ENCODE results near the gene CLASP2. TPM values are rescaled to one million over a fixed set of nuclear protein-coding genes. Genes with fewer than 3 reads are reported as not detected.
"Not testable (repeated sequence)": the region's sequence is repeated elsewhere in the genome, so short reads cannot be mapped to it uniquely, and the experiment has no call there.

The CLASP2 gene
- total and polyA plus RNA-seq, 2 experiments from 2014 or later, result 12.3 to 30.4 TPM

DNA sequence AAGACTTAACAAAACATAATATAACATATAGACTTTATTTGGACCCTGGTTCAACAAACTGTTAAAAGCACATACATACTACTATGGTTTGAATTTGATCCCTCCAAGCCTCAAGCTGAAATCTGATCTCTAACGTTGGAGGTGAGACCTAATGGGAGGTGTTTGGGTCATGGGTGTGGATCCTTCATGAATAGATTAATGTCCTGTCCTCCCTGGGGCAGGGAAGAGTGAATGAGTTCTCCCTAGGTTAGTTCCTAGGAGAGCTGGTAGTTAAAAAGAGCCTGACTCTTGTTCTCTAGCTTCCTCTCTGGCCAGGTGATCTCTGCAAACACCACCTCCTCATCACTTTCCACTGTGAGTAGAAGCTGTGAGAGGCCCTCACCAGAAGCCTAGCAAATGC is 36.4 kb downstream of the CLASP2 start:
- Histone ChIP-seq H3K4me3 (no peak overlapping the region), H2AFZ (no peak overlapping the region), H3F3A (ENCODE audit: insufficient read depth) (0 out of 2 replicates have a peak, but pooled peaks cover 3% of the 10 kb centered on the region), H3K4me2 (ENCODE audit: unreplicated experiment) (no peak overlapping the region), H3K27ac (no peak overlapping the region), H3K79me2 (ENCODE audit: insufficient read depth) (no peaks in the 10 kb centered on the region; the same call in 1 of the 2 replicates), H4K20me1 (ENCODE audit: insufficient read depth) (no peaks in the 10 kb centered on the region), H3K9me3 (ENCODE audit: low read depth) (peaks cover 3% of the 10 kb centered on the region), H3K9ac (no peak overlapping the region), H3K9me2 (ENCODE audit: insufficient read depth) (no peaks in the 10 kb centered on the region), H3K4me1 (ENCODE audit: insufficient read depth) (peaks cover under 1% of the 10 kb centered on the region; the same call in 1 of the 2 replicates), H3K36me3 (ENCODE audit: low read depth) (0 out of 2 replicates have a peak, but pooled peaks cover 13% of the 10 kb centered on the region), H3K27me3 (replicated peaks; ENCODE audit: insufficient read depth) (no peaks in the 10 kb centered on the region)
- in situ Hi-C loops (cut with MboI), result no loop called here
- WGBS, 2 experiments (ENCODE audit: low coverage in 1 of 2, low lambda C conversion rate in 2 of 2, missing lambda C conversion rate in 2 of 2), result 47 to 58% methylated on average over 1 of the region's 1 CpG
- no peak for DNase-seq
- TF ChIP-seq EZH2phosphoT487 (IDR thresholded peaks at IDR 0.05; ENCODE audit: insufficient read depth, low read depth) (no peak), EZH2 (IDR thresholded peaks at IDR 0.05; ENCODE audit: insufficient read depth, poor library complexity, severe bottlenecking) (no peak)

DNA sequence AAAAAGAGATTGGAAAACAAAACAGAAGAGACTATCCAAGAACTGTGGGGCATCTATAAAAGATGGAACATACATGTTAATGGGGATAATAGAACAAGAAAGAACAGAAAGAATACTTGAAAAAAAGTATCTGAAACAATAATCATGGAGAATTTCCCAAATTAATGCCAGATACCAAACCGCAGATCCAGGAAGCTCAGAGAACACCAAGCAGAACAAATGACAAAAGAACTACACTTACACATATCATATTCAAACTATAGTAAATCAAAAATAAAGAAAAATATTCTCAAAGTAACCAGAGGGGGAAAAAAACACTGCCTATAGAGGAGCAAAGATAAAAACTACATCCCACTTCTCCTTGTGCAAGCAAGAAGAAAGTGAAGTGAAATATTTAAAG is 40.0 kb downstream of the CLASP2 start:
- in situ Hi-C loops (cut with MboI), result no loop called here
- no peak for TF ChIP-seq EZH2 (IDR thresholded peaks at IDR 0.05; ENCODE audit: insufficient read depth, poor library complexity, severe bottlenecking)
- TF ChIP-seq EZH2phosphoT487 (IDR thresholded peaks at IDR 0.05; ENCODE audit: insufficient read depth, low read depth), result no peak
- H4K20me1 ChIP-seq (ENCODE audit: insufficient read depth), result no peaks in the 10 kb centered on the region
- H3K36me3 ChIP-seq (ENCODE audit: low read depth), result 0 out of 2 replicates have a peak, but pooled peaks cover 13% of the 10 kb centered on the region
- H3K9me2 ChIP-seq (ENCODE audit: insufficient read depth), result no peaks in the 10 kb centered on the region
- H3K27me3 ChIP-seq (replicated peaks; ENCODE audit: insufficient read depth), result no peaks in the 10 kb centered on the region
- H2AFZ ChIP-seq, result no peak overlapping the region
- no peak overlapping the region for H3K27ac ChIP-seq
- H3K4me3 ChIP-seq, result no peak overlapping the region
- no peak overlapping the region for H3K4me2 ChIP-seq (ENCODE audit: unreplicated experiment)
- WGBS, 2 experiments (ENCODE audit: low coverage in 1 of 2, low lambda C conversion rate in 2 of 2, missing lambda C conversion rate in 2 of 2), result 96 to 97% methylated on average over 1 of the region's 1 CpG
- H3F3A ChIP-seq (ENCODE audit: insufficient read depth), result 0 out of 2 replicates have a peak, but pooled peaks cover 3% of the 10 kb centered on the region
- H3K79me2 ChIP-seq (ENCODE audit: insufficient read depth), result no peaks in the 10 kb centered on the region
- H3K9ac ChIP-seq, result no peak overlapping the region
- no peaks in the 10 kb centered on the region for H3K4me1 ChIP-seq (ENCODE audit: insufficient read depth)
- no peak for DNase-seq
- H3K9me3 ChIP-seq (ENCODE audit: low read depth), result peaks cover 3% of the 10 kb centered on the region

GRCh38 chr3:33673436-33673835 is 44.6 kb downstream of the CLASP2 start:
- H3K9ac ChIP-seq; H3F3A ChIP-seq (ENCODE audit: insufficient read depth); H3K36me3 ChIP-seq (ENCODE audit: low read depth); DNase-seq; in situ Hi-C loops (cut with MboI); H4K20me1 ChIP-seq (ENCODE audit: insufficient read depth); H3K4me2 ChIP-seq (ENCODE audit: unreplicated experiment); H3K4me1 ChIP-seq (ENCODE audit: insufficient read depth); H3K4me3 ChIP-seq; H3K9me3 ChIP-seq (ENCODE audit: low read depth); H3K27ac ChIP-seq; H2AFZ ChIP-seq; H3K9me2 ChIP-seq (ENCODE audit: insufficient read depth); H3K27me3 ChIP-seq (replicated peaks; ENCODE audit: insufficient read depth); H3K79me2 ChIP-seq (ENCODE audit: insufficient read depth): not testable (repeated sequence)
- WGBS, 2 experiments (ENCODE audit: low coverage in 1 of 2, low lambda C conversion rate in 2 of 2, missing lambda C conversion rate in 2 of 2), result 95 to 96% methylated on average over 2 of the region's 3 CpGs

- Histone ChIP-seq H3K4me2 (ENCODE audit: unreplicated experiment) (no peak overlapping the region), H4K20me1 (ENCODE audit: insufficient read depth) (no peaks in the 10 kb centered on the region), H3K79me2 (ENCODE audit: insufficient read depth) (no peaks in the 10 kb centered on the region), H3F3A (ENCODE audit: insufficient read depth) (peaks cover 13% of the 10 kb centered on the region; the same call in 1 of the 2 replicates), H3K4me1 (ENCODE audit: insufficient read depth) (peaks cover 10% of the 10 kb centered on the region), H3K27me3 (replicated peaks; ENCODE audit: insufficient read depth) (no peaks in the 10 kb centered on the region), H3K9ac (no peak overlapping the region), H3K4me3 (no peak overlapping the region), H2AFZ (no peak overlapping the region), H3K9me3 (ENCODE audit: low read depth) (no peaks in the 10 kb centered on the region), H3K9me2 (ENCODE audit: insufficient read depth) (no peaks in the 10 kb centered on the region), H3K27ac (no peak overlapping the region), H3K36me3 (ENCODE audit: low read depth) (no peaks in the 10 kb centered on the region; the same call in 1 of the 2 replicates)
- TF ChIP-seq EZH2phosphoT487 (IDR thresholded peaks at IDR 0.05; ENCODE audit: insufficient read depth, low read depth) (no peak), EZH2 (IDR thresholded peaks at IDR 0.05; ENCODE audit: insufficient read depth, poor library complexity, severe bottlenecking) (no peak)
- in situ Hi-C loops (cut with MboI), result no loop called here
- no peak for DNase-seq
- WGBS, 2 experiments (ENCODE audit: low coverage in 1 of 2, low lambda C conversion rate in 2 of 2, missing lambda C conversion rate in 2 of 2), result 87% methylated on average over 5 of the region's 5 CpGs
Measured at GRCh38 chr3:33668618-33669017, 49.4 kb downstream of the CLASP2 start.

- Histone ChIP-seq H3K9me3 (ENCODE audit: low read depth) (no peaks in the 10 kb centered on the region), H3K9ac (no peak overlapping the region), H3K27me3 (replicated peaks; ENCODE audit: insufficient read depth) (no peaks in the 10 kb centered on the region), H3K9me2 (ENCODE audit: insufficient read depth) (no peaks in the 10 kb centered on the region), H4K20me1 (ENCODE audit: insufficient read depth) (no peaks in the 10 kb centered on the region), H2AFZ (no peak overlapping the region), H3F3A (ENCODE audit: insufficient read depth) (peaks cover 26% of the 10 kb centered on the region; the same call in 1 of the 2 replicates), H3K4me1 (ENCODE audit: insufficient read depth) (peaks cover 24% of the 10 kb centered on the region), H3K27ac (no peak overlapping the region), H3K36me3 (ENCODE audit: low read depth) (no peaks in the 10 kb centered on the region; the same call in 1 of the 2 replicates), H3K4me3 (no peak overlapping the region), H3K79me2 (ENCODE audit: insufficient read depth) (peaks cover 21% of the 10 kb centered on the region; the same call in 1 of the 2 replicates), H3K4me2 (ENCODE audit: unreplicated experiment) (no peak overlapping the region)
- TF ChIP-seq EZH2phosphoT487 (IDR thresholded peaks at IDR 0.05; ENCODE audit: insufficient read depth, low read depth), result no peak
- TF ChIP-seq EZH2 (IDR thresholded peaks at IDR 0.05; ENCODE audit: insufficient read depth, poor library complexity, severe bottlenecking), result no peak
- in situ Hi-C loops (cut with MboI), result no loop called here
- 35 to 37% methylated on average over 2 of the region's 2 CpGs for WGBS, 2 experiments (ENCODE audit: low coverage in 1 of 2, low lambda C conversion rate in 2 of 2, missing lambda C conversion rate in 2 of 2)
- DNase-seq, result peak; percentile 63
Measured at GRCh38 chr3:33665294-33665693, 52.8 kb downstream of the CLASP2 start.

Data from GM23248 (cell line).